Caco-2 (cell line): ENCODE results near the gene TRIO. TPM values are rescaled to one million over a fixed set of nuclear protein-coding genes. Genes with fewer than 3 reads are reported as not detected.

Experiments used
- BruUV-seq: library from RNA; stranded (reverse); fragments of 400-500 nt; replicated peaks from 2 replicates; lab custom pipeline; 2021; lab: Mats Ljungman, UMichigan
- CTCF ChIA-PET: fragments of 300-600 bp; sonication (Branson Sonifier 250); formaldehyde crosslinking; loops from one replicate; lab custom pipeline; 2022; ENCODE audit warnings: antibody characterized with exemption; lab: Charles Lee
- POLR2A ChIA-PET: fragments of 300-600 bp; sonication (Branson Sonifier 250); formaldehyde crosslinking; loops from one replicate; lab custom pipeline; 2022; ENCODE audit warnings: antibody characterized with exemption; lab: Charles Lee
- DNase-seq, 2 experiments: peaks; one replicate each; pipeline versions ENCODE4 v3.0.0 to v3.0.0-alpha.2; 2020 to 2022
- H3K27me3 ChIP-seq: replicated peaks from 2 replicates; pipeline ENCODE4 v1.6.0; 2011; ENCODE audit warnings: low read length; ENCODE audit not compliant: control insufficient read depth, insufficient read depth
- H3K36me3 ChIP-seq: 2 replicates; pipeline ENCODE4 v1.5.1; 2011; ENCODE audit warnings: low read length; ENCODE audit not compliant: control insufficient read depth, insufficient read depth
- H3K4me1 ChIP-seq: fragments of 250-450 bp; sonication (Bioruptor Pico); 2 replicates; pipeline ENCODE4 v1.5.1; 2020; ENCODE audit warnings: mild to moderate bottlenecking
- H3K4me3 ChIP-seq: 2 replicates; pipeline ENCODE4 v1.5.1; 2011; ENCODE audit warnings: low read depth, mild to moderate bottlenecking, control low read depth, low read length
- H3K9me3 ChIP-seq: fragments of 250-450 bp; sonication (Bioruptor Pico); 2 replicates; pipeline ENCODE4 v1.5.1; 2020; ENCODE audit warnings: mild to moderate bottlenecking, moderate library complexity
- H3K27ac Mint-ChIP-seq: one replicate; pipeline ENCODE4 v1.8.0; 2022; ENCODE audit warnings: mixed read lengths; ENCODE audit not compliant: unreplicated experiment
- H3K27me3 Mint-ChIP-seq: one replicate; pipeline ENCODE4 v1.8.0; 2022; ENCODE audit warnings: mixed read lengths; ENCODE audit not compliant: insufficient read depth, unreplicated experiment
- H3K36me3 Mint-ChIP-seq: one replicate; pipeline ENCODE4 v1.8.0; 2022; ENCODE audit warnings: mild to moderate bottlenecking, mixed read lengths; ENCODE audit not compliant: insufficient read depth, unreplicated experiment
- H3K4me1 Mint-ChIP-seq: one replicate; pipeline ENCODE4 v1.8.0; 2022; ENCODE audit warnings: low read depth, mixed read lengths; ENCODE audit not compliant: unreplicated experiment
- H3K4me3 Mint-ChIP-seq: one replicate; pipeline ENCODE4 v1.8.0; 2022; ENCODE audit warnings: mild to moderate bottlenecking, moderate library complexity, mixed read lengths; ENCODE audit not compliant: unreplicated experiment
- H3K9me3 Mint-ChIP-seq: one replicate; pipeline ENCODE4 v1.8.0; 2022; ENCODE audit warnings: mixed read lengths; ENCODE audit not compliant: unreplicated experiment
- intact Hi-C: fragments of 100-400 bp; cut with micrococcal nuclease; formaldehyde crosslinking; loops from one replicate; pipeline ENCODE4 v1.10.0; 2022; ENCODE audit not compliant: unreplicated experiment
- total RNA-seq: library from RNA; stranded (reverse); gene quantifications from 2 replicates; pipeline ENCODE4 v1.2.3, GENCODE V29; 2022
- TF ChIP-seq, protein P1 (sequence below), 2 experiments: fragments of 200-600 bp in 1 of 2; IDR thresholded peaks; 1 replicate in 1 of 2; 2 replicates in 1 of 2; pipeline versions ENCODE4 v1.5.1 to v1.8.0; 2011 to 2022; ENCODE audit warnings: antibody characterized with exemption in 1 of 2, control low read depth in 1 of 2, inconsistent platforms in 1 of 2, low read depth in 1 of 2, low read length in 1 of 2, mild to moderate bottlenecking in 1 of 2, moderate library complexity in 1 of 2; ENCODE audit not compliant: insufficient read depth in 1 of 2, severe bottlenecking in 1 of 2, unreplicated experiment in 1 of 2

TRIO gene
- total RNA-seq, 1 experiment from 2014 or later = 92.0 TPM

DNA sequence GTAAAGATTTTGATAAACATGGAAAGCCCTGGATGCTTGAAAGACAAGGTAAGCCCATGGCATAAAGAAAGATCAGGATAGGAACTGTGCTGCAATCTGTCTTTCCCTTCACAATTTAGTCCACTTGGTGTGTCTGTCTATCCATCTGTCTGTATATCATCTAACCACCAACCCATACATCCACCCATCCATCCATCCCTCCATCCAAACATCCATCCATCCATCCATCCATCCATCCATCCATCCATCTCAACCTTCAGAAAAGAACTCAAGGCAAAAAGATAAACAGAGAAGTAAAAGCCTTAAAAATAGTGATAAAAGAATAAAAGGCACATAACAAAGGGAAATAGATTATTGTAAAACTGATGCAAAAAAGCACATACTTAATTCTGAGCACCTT is 15.1 kb upstream of the TRIO start:
- no peak for DNase-seq
- ChIA-PET POLR2A (no interaction called here), CTCF (no interaction called here)
- H3K27ac Mint-ChIP-seq = no peak overlapping the region
- no peaks in the 10 kb centered on the region for H3K36me3 ChIP-seq
- H3K9me3 Mint-ChIP-seq = no peaks in the 10 kb centered on the region
- no peaks in the 10 kb centered on the region; the same call in 1 of the 2 replicates for H3K27me3 ChIP-seq
- no peaks in the 10 kb centered on the region for H3K4me1 ChIP-seq
- BruUV-seq = no TSS peak
- peaks cover 4% of the 10 kb centered on the region for H3K27me3 Mint-ChIP-seq
- no peaks in the 10 kb centered on the region for H3K36me3 Mint-ChIP-seq
- H3K4me1 Mint-ChIP-seq = peaks cover 8% of the 10 kb centered on the region
- no peak overlapping the region for H3K4me3 ChIP-seq
- no peak overlapping the region for H3K4me3 Mint-ChIP-seq
- H3K9me3 ChIP-seq = no peaks in the 10 kb centered on the region
- TF ChIP-seq, protein P1, sequence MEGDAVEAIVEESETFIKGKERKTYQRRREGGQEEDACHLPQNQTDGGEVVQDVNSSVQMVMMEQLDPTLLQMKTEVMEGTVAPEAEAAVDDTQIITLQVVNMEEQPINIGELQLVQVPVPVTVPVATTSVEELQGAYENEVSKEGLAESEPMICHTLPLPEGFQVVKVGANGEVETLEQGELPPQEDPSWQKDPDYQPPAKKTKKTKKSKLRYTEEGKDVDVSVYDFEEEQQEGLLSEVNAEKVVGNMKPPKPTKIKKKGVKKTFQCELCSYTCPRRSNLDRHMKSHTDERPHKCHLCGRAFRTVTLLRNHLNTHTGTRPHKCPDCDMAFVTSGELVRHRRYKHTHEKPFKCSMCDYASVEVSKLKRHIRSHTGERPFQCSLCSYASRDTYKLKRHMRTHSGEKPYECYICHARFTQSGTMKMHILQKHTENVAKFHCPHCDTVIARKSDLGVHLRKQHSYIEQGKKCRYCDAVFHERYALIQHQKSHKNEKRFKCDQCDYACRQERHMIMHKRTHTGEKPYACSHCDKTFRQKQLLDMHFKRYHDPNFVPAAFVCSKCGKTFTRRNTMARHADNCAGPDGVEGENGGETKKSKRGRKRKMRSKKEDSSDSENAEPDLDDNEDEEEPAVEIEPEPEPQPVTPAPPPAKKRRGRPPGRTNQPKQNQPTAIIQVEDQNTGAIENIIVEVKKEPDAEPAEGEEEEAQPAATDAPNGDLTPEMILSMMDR (IDR thresholded peaks at IDR 0.05; ENCODE audit: insufficient read depth in 1 of 2, low read depth in 1 of 2, low read length in 1 of 2, severe bottlenecking in 1 of 2, unreplicated experiment in 1 of 2) = no peak
- intact Hi-C loops = no loop called here

DNA sequence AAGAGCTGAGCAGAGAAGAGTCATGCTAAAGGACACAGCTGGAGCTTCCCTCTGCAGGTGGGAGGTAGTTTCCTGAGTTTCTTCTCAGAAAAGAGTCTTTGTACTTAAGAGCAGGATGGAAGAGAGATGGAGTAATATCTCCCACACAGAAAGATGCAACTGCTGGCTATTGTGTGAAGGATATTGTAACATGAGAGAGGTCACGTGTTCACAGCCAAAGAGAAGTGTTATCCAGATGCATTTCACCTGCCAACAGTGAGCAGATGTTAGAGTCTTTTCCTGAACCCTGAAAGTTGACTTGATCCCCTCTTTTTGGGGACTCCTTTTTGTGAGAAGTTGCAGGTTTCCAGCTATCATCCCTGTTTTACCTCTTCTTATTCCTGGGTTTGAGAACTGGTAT is 14.0 kb upstream of the TRIO start:
- POLR2A ChIA-PET = no interaction called here
- no TSS peak for BruUV-seq
- CTCF ChIA-PET = no interaction called here

DNA sequence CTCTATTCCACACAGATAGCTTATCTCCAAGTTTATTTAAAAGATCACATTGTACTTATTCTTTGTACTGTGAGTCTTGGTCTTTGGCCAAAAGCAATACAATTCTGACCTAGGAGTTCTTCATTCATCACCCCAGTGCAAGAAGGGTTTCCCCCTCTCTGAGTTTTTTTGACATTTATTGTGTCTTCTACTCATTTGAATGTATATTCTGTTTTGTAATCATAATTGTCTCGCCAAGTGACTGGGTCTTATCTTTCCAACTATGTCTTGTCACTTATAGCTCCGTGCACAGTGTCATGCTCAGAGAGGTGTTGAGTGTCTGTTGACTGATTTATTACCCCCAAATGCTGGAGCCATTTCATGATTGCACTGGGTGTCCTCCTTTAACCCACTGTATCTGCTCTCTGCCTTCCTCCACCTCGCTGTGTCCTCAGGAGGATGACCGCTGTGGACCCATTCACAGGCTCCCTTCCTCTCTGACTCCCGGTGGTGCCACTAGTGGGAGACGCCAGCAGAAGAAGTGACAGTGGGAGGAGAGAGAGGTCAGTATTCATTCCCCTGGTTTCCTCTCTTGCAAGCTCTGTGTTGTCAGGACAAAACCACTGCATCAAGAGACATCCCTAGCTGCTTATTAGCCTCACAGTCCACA is 11.2 kb upstream of the TRIO start:
- H3K4me3 Mint-ChIP-seq = peak overlapping the region; percentile 10
- Histone ChIP-seq H3K4me3 (no peak overlapping the region), H3K4me1 (no peaks in the 10 kb centered on the region), H3K36me3 (no peaks in the 10 kb centered on the region), H3K27me3 (no peaks in the 10 kb centered on the region; the same call in 1 of the 2 replicates), H3K9me3 (no peaks in the 10 kb centered on the region)
- H3K4me1 Mint-ChIP-seq = peaks cover 8% of the 10 kb centered on the region
- no peaks in the 10 kb centered on the region for H3K9me3 Mint-ChIP-seq
- TF ChIP-seq, protein P1 (IDR thresholded peaks at IDR 0.05; ENCODE audit: insufficient read depth in 1 of 2, low read depth in 1 of 2, low read length in 1 of 2, severe bottlenecking in 1 of 2, unreplicated experiment in 1 of 2) = no peak
- POLR2A ChIA-PET = no interaction called here
- no peak for DNase-seq
- CTCF ChIA-PET = interaction anchor here (0.7 kb wide), 1 partner anchor 11 kb away, joined by 3 read pairs; the partner anchor contains the start of gene TRIO
- no peak overlapping the region for H3K27ac Mint-ChIP-seq
- intact Hi-C loops = no loop called here
- no peaks in the 10 kb centered on the region for H3K36me3 Mint-ChIP-seq
- BruUV-seq = no TSS peak
- peaks cover 4% of the 10 kb centered on the region for H3K27me3 Mint-ChIP-seq

More for the DNA sequence above, 14.0 kb upstream of the TRIO start:
- Histone ChIP-seq H3K36me3 (no peaks in the 10 kb centered on the region), H3K4me1 (no peaks in the 10 kb centered on the region), H3K9me3 (no peaks in the 10 kb centered on the region), H3K4me3 (no peak overlapping the region), H3K27me3 (no peaks in the 10 kb centered on the region; the same call in 1 of the 2 replicates)
- Mint-ChIP-seq H3K27me3 (peaks cover 4% of the 10 kb centered on the region), H3K27ac (no peak overlapping the region), H3K4me1 (peaks cover 8% of the 10 kb centered on the region), H3K9me3 (no peaks in the 10 kb centered on the region), H3K4me3 (no peak overlapping the region), H3K36me3 (no peaks in the 10 kb centered on the region)
- TF ChIP-seq, protein P1 (IDR thresholded peaks at IDR 0.05; ENCODE audit: insufficient read depth in 1 of 2, low read depth in 1 of 2, low read length in 1 of 2, severe bottlenecking in 1 of 2, unreplicated experiment in 1 of 2) = no peak
- DNase-seq = no peak
- intact Hi-C loops = no loop called here
